Measurements from ENCODE around the gene COL4A6.

- TF ChIP-seq, protein P1, sequence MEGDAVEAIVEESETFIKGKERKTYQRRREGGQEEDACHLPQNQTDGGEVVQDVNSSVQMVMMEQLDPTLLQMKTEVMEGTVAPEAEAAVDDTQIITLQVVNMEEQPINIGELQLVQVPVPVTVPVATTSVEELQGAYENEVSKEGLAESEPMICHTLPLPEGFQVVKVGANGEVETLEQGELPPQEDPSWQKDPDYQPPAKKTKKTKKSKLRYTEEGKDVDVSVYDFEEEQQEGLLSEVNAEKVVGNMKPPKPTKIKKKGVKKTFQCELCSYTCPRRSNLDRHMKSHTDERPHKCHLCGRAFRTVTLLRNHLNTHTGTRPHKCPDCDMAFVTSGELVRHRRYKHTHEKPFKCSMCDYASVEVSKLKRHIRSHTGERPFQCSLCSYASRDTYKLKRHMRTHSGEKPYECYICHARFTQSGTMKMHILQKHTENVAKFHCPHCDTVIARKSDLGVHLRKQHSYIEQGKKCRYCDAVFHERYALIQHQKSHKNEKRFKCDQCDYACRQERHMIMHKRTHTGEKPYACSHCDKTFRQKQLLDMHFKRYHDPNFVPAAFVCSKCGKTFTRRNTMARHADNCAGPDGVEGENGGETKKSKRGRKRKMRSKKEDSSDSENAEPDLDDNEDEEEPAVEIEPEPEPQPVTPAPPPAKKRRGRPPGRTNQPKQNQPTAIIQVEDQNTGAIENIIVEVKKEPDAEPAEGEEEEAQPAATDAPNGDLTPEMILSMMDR (conservative IDR thresholded peaks at IDR 0.05; ENCODE audit: low read length): no peak
- no peak for TF ChIP-seq EZH2phosphoT487 (IDR thresholded peaks at IDR 0.05; ENCODE audit: borderline replicate concordance)
Measured at GRCh38 chrX:108435261-108435660, 3.0 kb downstream of the COL4A6 start.

Data from Loucy (cell line).